Trophoblast cell (in vitro differentiated cells and primary cell): Measurements from ENCODE around the gene RAB7A. TPM values are rescaled to one million over a fixed set of nuclear protein-coding genes. Genes with fewer than 3 reads are reported as not detected.

Experiments used
- DNase-seq, 2 donors: peaks; one replicate each; pipeline ENCODE4 v3.0.0-alpha.2; 2016
- H2AFZ ChIP-seq: 2 replicates; pipeline ENCODE4 v1.6.1; 2013; ENCODE audit warnings: low read length, moderate library complexity, mild to moderate bottlenecking; ENCODE audit not compliant: insufficient read depth, poor library complexity
- H2AK5ac ChIP-seq: 2 replicates; pipeline ENCODE4 v1.6.1; 2013; ENCODE audit warnings: mild to moderate bottlenecking, low read length
- H2BK120ac ChIP-seq: 2 replicates; pipeline ENCODE4 v1.6.1; 2013; ENCODE audit warnings: low read length, mild to moderate bottlenecking, moderate library complexity; ENCODE audit not compliant: insufficient read depth, poor library complexity
- H2BK12ac ChIP-seq: 2 replicates; pipeline ENCODE4 v1.6.1; 2013; ENCODE audit warnings: mild to moderate bottlenecking, low read length, moderate library complexity
- H2BK5ac ChIP-seq: 2 replicates; pipeline ENCODE4 v1.6.1; 2013; ENCODE audit warnings: low read length, low read depth, moderate library complexity, mild to moderate bottlenecking; ENCODE audit not compliant: poor library complexity
- H3K14ac ChIP-seq: 2 replicates; pipeline ENCODE4 v1.6.1; 2013; ENCODE audit warnings: mild to moderate bottlenecking, low read length
- H3K18ac ChIP-seq: 2 replicates; pipeline ENCODE4 v1.6.1; 2013; ENCODE audit warnings: mild to moderate bottlenecking, low read length
- H3K23ac ChIP-seq: 2 replicates; pipeline ENCODE4 v1.6.1; 2013; ENCODE audit warnings: low read length
- H3K27ac ChIP-seq: 2 replicates; pipeline ENCODE4 v1.5.1; 2013; ENCODE audit warnings: low read depth, mild to moderate bottlenecking, inconsistent platforms, low read length, moderate library complexity
- H3K27me3 ChIP-seq: 2 replicates; pipeline ENCODE4 v1.6.1; 2013; ENCODE audit warnings: inconsistent platforms, mild to moderate bottlenecking, low read length, moderate library complexity; ENCODE audit not compliant: insufficient read depth
- H3K36me3 ChIP-seq, 2 experiments: 1 replicate in 1 of 2; 2 replicates in 1 of 2; pipeline ENCODE4 v1.6.1; 2013; ENCODE audit warnings: low read length in 2 of 2, mild to moderate bottlenecking in 2 of 2, moderate library complexity in 1 of 2; ENCODE audit not compliant: insufficient read depth in 2 of 2, control insufficient read depth in 1 of 2
- H3K4ac ChIP-seq: 2 replicates; pipeline ENCODE4 v1.6.1; 2013; ENCODE audit warnings: low read depth, mild to moderate bottlenecking, low read length, moderate library complexity
- H3K4me1 ChIP-seq, 2 experiments: 1 replicate in 1 of 2; 2 replicates in 1 of 2; pipeline ENCODE4 v1.6.1; 2013; ENCODE audit warnings: low read length in 2 of 2, mild to moderate bottlenecking in 2 of 2, moderate library complexity in 1 of 2; ENCODE audit not compliant: insufficient read depth in 2 of 2, control insufficient read depth in 1 of 2
- H3K4me2 ChIP-seq: 2 replicates; pipeline ENCODE4 v1.6.1; 2013; ENCODE audit warnings: inconsistent platforms, mild to moderate bottlenecking, low read length, moderate library complexity
- H3K4me3 ChIP-seq: 2 replicates; pipeline ENCODE4 v1.5.1; 2013; ENCODE audit warnings: mild to moderate bottlenecking, low read depth, low read length, inconsistent platforms
- H3K79me1 ChIP-seq: one replicate; pipeline ENCODE4 v1.6.1; 2013; ENCODE audit warnings: low read length
- H3K79me2 ChIP-seq: 2 replicates; pipeline ENCODE4 v1.6.1; 2013; ENCODE audit warnings: low read length, mild to moderate bottlenecking; ENCODE audit not compliant: control insufficient read depth, insufficient read depth, poor library complexity
- H3K9ac ChIP-seq: 2 replicates; pipeline ENCODE4 v1.6.1; 2013; ENCODE audit warnings: mild to moderate bottlenecking, low read length
- H3K9me3 ChIP-seq: 2 replicates; pipeline ENCODE4 v1.6.1; 2013; ENCODE audit warnings: low read depth, mild to moderate bottlenecking, control low read depth, inconsistent platforms, low read length; ENCODE audit not compliant: insufficient read depth
- H4K12ac ChIP-seq: 2 replicates; pipeline ENCODE4 v1.6.1; 2013; ENCODE audit warnings: low read depth, mild to moderate bottlenecking, low read length, moderate library complexity
- H4K8ac ChIP-seq: 2 replicates; pipeline ENCODE4 v1.6.1; 2013; ENCODE audit warnings: low read depth, mild to moderate bottlenecking, low read length, moderate library complexity
- H4K91ac ChIP-seq: one replicate; pipeline ENCODE4 v1.6.1; 2013; ENCODE audit warnings: low read depth, mild to moderate bottlenecking, low read length, moderate library complexity
- WGBS: extraction: QIAGEN DNeasy Blood & Tissue Kit; methylation state at CpG from one replicate; pipeline ENCODE4 v1.1.7; 2013; ENCODE audit warnings: missing lambda C conversion rate; ENCODE audit not compliant: insufficient read length, insufficient coverage; ENCODE audit errors: extremely low coverage; 5-methylcytosine and 5-hydroxymethylcytosine counted together
- polyA plus RNA-seq: library from polyadenylated mRNA; stranded (reverse); fragments of 200-250 nt; gene quantifications from 2 replicates; pipeline ENCODE4 v1.2.3, GENCODE V29; 2013

The RAB7A gene
- 236 and 247 TPM in 2 replicates for polyA plus RNA-seq

DNA sequence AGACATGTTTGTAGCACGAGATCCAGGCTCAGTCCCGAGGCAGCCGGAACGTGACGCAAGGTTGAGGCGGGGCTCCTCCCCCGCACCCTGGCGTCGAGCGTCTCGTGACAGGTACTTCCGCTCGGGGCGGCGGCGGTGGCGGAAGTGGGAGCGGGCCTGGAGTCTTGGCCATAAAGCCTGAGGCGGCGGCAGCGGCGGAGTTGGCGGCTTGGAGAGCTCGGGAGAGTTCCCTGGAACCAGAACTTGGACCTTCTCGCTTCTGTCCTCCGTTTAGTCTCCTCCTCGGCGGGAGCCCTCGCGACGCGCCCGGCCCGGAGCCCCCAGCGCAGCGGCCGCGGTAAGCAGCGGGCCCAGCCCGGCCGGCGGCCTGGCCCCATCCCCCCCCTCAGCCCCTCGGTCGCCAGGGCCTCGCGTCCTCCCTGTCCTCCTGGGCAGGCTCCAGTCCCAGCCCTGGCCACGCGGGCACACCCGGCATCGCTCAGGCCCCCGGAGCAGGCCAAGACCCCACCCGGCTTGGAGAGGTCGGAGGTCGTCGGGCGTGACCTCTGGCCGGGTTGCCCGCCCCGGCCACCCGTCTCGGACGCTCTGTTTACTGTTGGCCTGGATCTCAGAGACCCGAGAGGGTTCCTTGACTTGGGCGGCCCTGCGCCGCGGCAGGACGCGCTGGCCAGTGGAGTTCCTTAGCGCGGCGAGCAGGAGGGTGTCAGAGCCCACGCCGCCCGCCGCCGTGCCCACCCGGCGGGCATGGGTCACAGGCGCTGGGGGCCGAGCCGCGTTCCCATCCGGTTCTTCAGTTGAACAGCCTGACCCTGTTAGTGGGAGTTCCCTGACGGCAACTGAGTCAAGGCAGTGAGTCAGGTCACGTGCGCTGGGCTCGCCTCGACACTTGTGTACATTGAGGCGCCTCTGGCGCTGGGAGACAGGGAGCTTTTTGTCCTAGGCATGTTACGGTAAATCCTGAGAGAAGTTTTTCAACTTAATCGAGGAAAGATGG lies at the start of gene RAB7A:
Gene RAB7A, plus strand, starts transcription at position 161 of the 994 bp plus-strand sequence. CDS start 69,185 bp downstream, outside the sequence.
- H3K14ac ChIP-seq: peak within 1 kb of the TSS; percentile 96

GRCh38 chr3:128679338-128679737 lies 46.6 kb upstream of the RAB7A start:
- Histone ChIP-seq H3K79me1 (peaks cover 7% of the 10 kb centered on the region), H3K27ac (no peak overlapping the region), H3K4ac (no peak overlapping the region), H3K9me3 (no peaks in the 10 kb centered on the region), H4K12ac (no peak overlapping the region), H3K9ac (no peak overlapping the region), H3K14ac (no peak overlapping the region), H2BK12ac (no peak overlapping the region), H4K91ac (no peak overlapping the region), H3K27me3 (no peaks in the 10 kb centered on the region), H3K4me3 (no peak overlapping the region), H2AFZ (no peak overlapping the region), H3K4me2 (no peak overlapping the region), H3K79me2 (peaks cover 5% of the 10 kb centered on the region), H3K18ac (no peak overlapping the region), H3K4me1 (peaks cover 0 to 2% of the 10 kb centered on the region in 2 experiments), H2BK5ac (no peak overlapping the region), H2AK5ac (no peak overlapping the region), H3K36me3 (no peaks in the 10 kb centered on the region), H4K8ac (no peak overlapping the region), H2BK120ac (no peak overlapping the region), H3K23ac (no peak overlapping the region)
- no peak for DNase-seq
- WGBS: no CpG with 5 or more reads among the region's 2 CpGs

More for the DNA sequence above, at the start of gene RAB7A:
- H3K36me3 ChIP-seq: no peaks in the 10 kb centered on the region
- peak within 1 kb of the TSS; percentile 95 for H3K9ac ChIP-seq
- peak within 1 kb of the TSS; percentile 72 for H2AFZ ChIP-seq
- peak within 1 kb of the TSS; percentile 92 for H3K18ac ChIP-seq
- no peak within 1 kb of the TSS for H3K23ac ChIP-seq
- H4K8ac ChIP-seq: peak within 1 kb of the TSS; percentile 90
- peak within 1 kb of the TSS; percentile 98 for H2AK5ac ChIP-seq
- no peaks in the 10 kb centered on the region for H3K9me3 ChIP-seq
- peak within 1 kb of the TSS; percentile 70 for H3K4me2 ChIP-seq
- peak within 1 kb of the TSS; percentile 95 for H3K4ac ChIP-seq
- peaks cover 20% of the 10 kb centered on the region for H3K79me2 ChIP-seq
- no peaks in the 10 kb centered on the region for H3K27me3 ChIP-seq
- peak within 1 kb of the TSS; percentile 81 for H4K12ac ChIP-seq
- peak within 1 kb of the TSS; percentile 99 for H3K4me3 ChIP-seq
- peak within 1 kb of the TSS; percentile 73 for H2BK5ac ChIP-seq
- peaks cover 0 to 5% of the 10 kb centered on the region in 2 experiments for H3K4me1 ChIP-seq
- DNase-seq: peak; percentile 98 to 99
- no peak within 1 kb of the TSS for H2BK12ac ChIP-seq
- peaks cover 7% of the 10 kb centered on the region for H3K79me1 ChIP-seq
- H2BK120ac ChIP-seq: peak within 1 kb of the TSS; percentile 58
- peak within 1 kb of the TSS; percentile 95 for H4K91ac ChIP-seq
- WGBS: no CpG with 5 or more reads among the region's 93 CpGs
- H3K27ac ChIP-seq: peak within 1 kb of the TSS; percentile 66

DNA sequence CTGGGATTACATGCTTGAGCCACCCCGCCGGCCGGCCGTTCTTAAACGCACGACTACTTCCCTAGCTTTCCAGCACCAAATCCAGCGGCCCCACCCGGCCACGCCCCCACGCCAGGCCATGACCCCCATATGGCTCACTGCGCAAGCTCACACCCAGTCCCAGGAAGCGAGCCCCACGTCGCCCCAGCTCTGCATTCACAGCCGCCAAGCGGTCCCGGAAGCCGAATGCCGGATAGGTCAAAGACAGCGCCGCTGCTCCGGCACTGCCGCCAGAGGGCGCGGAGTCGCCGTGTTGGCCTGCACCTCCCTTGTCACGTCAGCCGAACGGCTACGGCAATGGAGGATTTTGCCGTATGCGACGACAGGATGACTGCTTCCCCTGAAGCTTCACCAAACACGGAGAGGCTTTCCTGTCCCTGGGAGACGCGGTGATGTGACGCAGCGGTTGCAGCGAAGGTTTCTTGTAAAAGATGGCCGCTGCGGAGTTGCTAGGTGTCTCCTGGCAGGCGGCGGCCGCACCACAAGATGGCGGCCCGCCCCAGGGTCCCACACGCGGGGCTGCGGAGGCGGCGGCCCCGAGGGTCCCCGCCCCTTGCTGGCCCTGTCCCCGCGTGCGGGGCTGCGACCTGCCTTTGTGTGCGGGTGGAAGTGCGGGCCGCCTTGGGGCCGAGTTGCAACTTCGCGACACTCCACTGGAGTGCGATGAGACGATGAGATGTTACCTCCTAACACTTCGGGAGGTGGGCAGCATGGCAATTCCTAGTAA lies 45.2 kb upstream of the RAB7A start:
- Histone ChIP-seq H3K79me1 (peaks cover 7% of the 10 kb centered on the region), H3K79me2 (peaks cover 5% of the 10 kb centered on the region), H4K12ac (peak overlapping the region; percentile 97), H2AFZ (peak overlapping the region; percentile 98), H2AK5ac (no peak overlapping the region), H3K9me3 (no peaks in the 10 kb centered on the region), H2BK5ac (peak overlapping the region; percentile 95), H2BK12ac (no peak overlapping the region), H3K27ac (peak overlapping the region; percentile 91), H3K27me3 (no peaks in the 10 kb centered on the region), H3K18ac (peak overlapping the region; percentile 98), H3K23ac (no peak overlapping the region), H3K4me3 (peak overlapping the region; percentile 77), H3K9ac (peak overlapping the region; percentile 50), H4K8ac (peak overlapping the region; percentile 98), H3K14ac (peak overlapping the region; percentile 99), H3K4me2 (peak overlapping the region; percentile 72), H3K36me3 (no peaks in the 10 kb centered on the region), H3K4ac (peak overlapping the region; percentile 88), H3K4me1 (peaks cover 0 to 2% of the 10 kb centered on the region in 2 experiments), H4K91ac (peak overlapping the region; percentile 99), H2BK120ac (peak overlapping the region; percentile 95)
- peak; percentile 98 to 99 for DNase-seq
- no CpG with 5 or more reads among the region's 67 CpGs for WGBS

GRCh38 chr3:128681369-128681829 lies 44.6 kb upstream of the RAB7A start:
- H3K9ac ChIP-seq: peak overlapping the region; percentile 50
- peak overlapping the region; percentile 98 for H2AFZ ChIP-seq
- H3K4me2 ChIP-seq: peak overlapping the region; percentile 72
- no peak overlapping the region for H3K23ac ChIP-seq
- peaks cover 5% of the 10 kb centered on the region for H3K79me2 ChIP-seq
- H3K4me3 ChIP-seq: peak overlapping the region; percentile 77
- H3K4me1 ChIP-seq: peaks cover 0 to 2% of the 10 kb centered on the region in 2 experiments
- no peaks in the 10 kb centered on the region for H3K9me3 ChIP-seq
- peak overlapping the region; percentile 98 for H4K8ac ChIP-seq
- peaks cover 7% of the 10 kb centered on the region for H3K79me1 ChIP-seq
- H3K27ac ChIP-seq: peak overlapping the region; percentile 91
- H4K91ac ChIP-seq: peak overlapping the region; percentile 99
- no peaks in the 10 kb centered on the region for H3K27me3 ChIP-seq
- DNase-seq: no peak
- peak overlapping the region; percentile 97 for H4K12ac ChIP-seq
- no peak overlapping the region for H2AK5ac ChIP-seq
- H3K4ac ChIP-seq: peak overlapping the region; percentile 60
- no CpG with 5 or more reads among the region's 9 CpGs for WGBS
- H3K36me3 ChIP-seq: no peaks in the 10 kb centered on the region
- no peak overlapping the region for H2BK12ac ChIP-seq
- peak overlapping the region; percentile 99 for H3K14ac ChIP-seq
- peak overlapping the region; percentile 95 for H2BK120ac ChIP-seq
- peak overlapping the region; percentile 98 for H3K18ac ChIP-seq
- peak overlapping the region; percentile 95 for H2BK5ac ChIP-seq
